Stomach (tissue), 9 donors: ENCODE results near the gene SIGLECL1. TPM values are rescaled to one million over a fixed set of nuclear protein-coding genes. Genes with fewer than 3 reads are reported as not detected.

Experiments
- DNase-seq, 2 donors: peaks; one replicate each; pipeline versions ENCODE4 v3.0.0 to v3.0.0-alpha.2; 2013 to 2019
- H3K27ac ChIP-seq, 5 donors: fragments of 200-600 bp in 4 of 5; sonication (generic) in 4 of 5; one replicate each; pipeline ENCODE4 v1.5.1; 2013 to 2019; ENCODE audit warnings: mild to moderate bottlenecking in 1 of 5, moderate library complexity in 1 of 5
- H3K27me3 ChIP-seq, 3 donors: fragments of 200-600 bp; sonication (generic); one replicate each; pipeline ENCODE4 v1.5.1; 2017 to 2019; ENCODE audit warnings: mixed run types in 1 of 3
- H3K36me3 ChIP-seq, 4 donors: fragments of 200-600 bp; sonication (generic); 1 replicate in 3 of 4; 2 replicates in 1 of 4; pipeline ENCODE4 v1.5.1; 2016 to 2019
- H3K4me1 ChIP-seq, 4 donors: fragments of 200-600 bp; sonication (generic); one replicate each; pipeline ENCODE4 v1.5.1; 2016 to 2019
- H3K4me3 ChIP-seq, 4 donors: fragments of 200-600 bp; sonication (generic) in 3 of 4; one replicate each; pipeline ENCODE4 v1.5.1; 2016 to 2019; ENCODE audit warnings: mild to moderate bottlenecking in 1 of 4
- H3K9me3 ChIP-seq, 4 donors: fragments of 200-600 bp; sonication (generic); one replicate each; pipeline ENCODE4 v1.5.1; 2016 to 2019
- CTCF ChIP-seq, 7 experiments: fragments of 450-650 bp in 4 of 7; fragments of 200-600 bp in 3 of 7; sonication (generic) in 3 of 7; IDR thresholded peaks; one replicate each; pipeline ENCODE4 v1.5.1; 2016 to 2019; ENCODE audit warnings: antibody characterized with exemption in 7 of 7, control low read depth in 2 of 7, mild to moderate bottlenecking in 1 of 7
- EP300 ChIP-seq: sonication (generic); formaldehyde crosslinking; IDR thresholded peaks from one replicate; pipeline ENCODE4 v1.6.1; 2017; ENCODE audit warnings: antibody characterized with exemption
- POLR2A ChIP-seq, 4 donors: fragments of 450-650 bp; IDR thresholded peaks; one replicate each; pipeline ENCODE4 v1.6.1; 2016; ENCODE audit warnings: antibody characterized with exemption in 4 of 4, control low read depth in 2 of 4, mild to moderate bottlenecking in 1 of 4, moderate library complexity in 1 of 4
- POLR2AphosphoS5 ChIP-seq, 3 donors: sonication (generic); formaldehyde crosslinking; IDR thresholded peaks; one replicate each; pipeline ENCODE4 v1.6.1; 2016; ENCODE audit warnings: antibody characterized with exemption in 3 of 3
- WGBS, 5 donors: extraction: QIAGEN DNeasy Blood & Tissue Kit in 3 of 5; methylation state at CpG; one replicate each; pipeline versions ENCODE4 v1.1.5 to v1.1.7; 2013 to 2018; 5-methylcytosine and 5-hydroxymethylcytosine counted together
- intact Hi-C: fragments of 100-400 bp; cut with DNase I; formaldehyde crosslinking; loops from one replicate; pipeline ENCODE4 v1.15.1; 2023; ENCODE audit warnings: low total_unique reads
- polyA plus RNA-seq, 3 donors: library from polyadenylated mRNA; stranded (reverse); fragments of 200-250 nt; gene quantifications; one replicate each; pipeline ENCODE4 v1.2.3, GENCODE V29; 2013
- small RNA-seq, 4 donors: library from RNA; depleted of rRNA; stranded (forward); fragments of <200 nt; gene quantifications; one replicate each; pipeline ENCODE3, GENCODE V24; 2016
- total RNA-seq, 5 donors: library from RNA; depleted of rRNA; stranded (reverse); fragments of >200 nt; gene quantifications; one replicate each; pipeline versions ENCODE4 v1.1.0 to v1.2.3, GENCODE V29; 2014 to 2016
- donor health status: healthy with polysubstance abuse.
- donor health status: Bipolar disorder and iron deficiency.
- donor health status: healthy.

The SIGLECL1 gene
- total and polyA plus RNA-seq, 8 donors = not detected

DNA sequence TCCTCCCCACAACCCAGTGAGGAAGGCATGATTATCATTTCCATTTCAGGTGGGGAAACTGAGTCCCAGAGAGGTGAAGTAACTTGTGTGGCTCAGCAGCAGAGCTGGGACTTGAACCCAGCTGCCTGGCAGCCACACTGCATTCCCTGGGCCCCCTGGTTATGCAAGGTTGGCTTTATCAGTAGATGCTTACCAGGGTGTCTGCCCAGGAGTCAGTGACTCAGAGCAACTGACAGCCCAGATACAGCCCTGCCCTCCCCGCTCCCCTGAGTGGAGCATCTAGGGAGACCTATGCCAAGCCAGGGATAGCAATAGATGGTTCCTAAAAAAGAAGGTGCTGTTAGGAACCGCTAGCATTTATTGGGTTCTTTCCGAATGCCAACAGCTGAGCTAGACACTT is 66.5 kb downstream of the SIGLECL1 start:
- H3K4me3 ChIP-seq = no peak overlapping the region
- no peak for DNase-seq
- WGBS, 5 donors = 81 to 87% (median 82%) methylated on average over 3 of the region's 3 CpGs
- TF ChIP-seq POLR2AphosphoS5 (IDR thresholded peaks at IDR 0.05) (no peak), POLR2A (IDR thresholded peaks at IDR 0.05) (no peak), EP300 (no peak), CTCF (IDR thresholded peaks at IDR 0.05) (no peak)
- H3K9me3 ChIP-seq = peaks cover 0 to 12% (median 3%) of the 10 kb centered on the region in 4 donors
- H3K36me3 ChIP-seq = no peaks in the 10 kb centered on the region
- intact Hi-C loops = no loop called here
- H3K27ac ChIP-seq = no peak overlapping the region
- H3K4me1 ChIP-seq = no peaks in the 10 kb centered on the region
- peaks cover 2 to 70% (median 8%) of the 10 kb centered on the region in 3 donors for H3K27me3 ChIP-seq

DNA sequence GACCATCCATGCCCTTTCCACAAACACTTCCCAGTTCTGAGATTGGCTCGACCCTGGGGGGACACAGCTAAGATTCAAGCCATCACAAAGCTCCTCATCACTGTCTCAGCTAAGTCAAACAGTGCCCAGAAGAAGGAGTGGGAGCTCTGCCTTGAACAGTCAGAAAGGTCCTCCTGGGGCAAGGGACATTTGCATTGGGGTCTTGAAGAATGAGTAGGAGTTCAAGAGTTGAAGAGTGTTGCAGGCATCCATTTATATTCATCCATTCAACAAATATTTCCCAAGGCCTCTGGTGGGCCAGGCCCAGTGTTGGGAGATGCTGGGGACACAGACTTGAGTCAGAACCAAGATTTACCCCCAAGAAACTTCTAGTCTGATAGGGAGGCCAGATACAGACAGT is 67.1 kb downstream of the SIGLECL1 start:
- Histone ChIP-seq H3K36me3 (no peaks in the 10 kb centered on the region), H3K9me3 (peaks cover 0 to 12% (median 3%) of the 10 kb centered on the region in 4 donors), H3K4me1 (no peaks in the 10 kb centered on the region), H3K27ac (no peak overlapping the region), H3K27me3 (peaks cover 0 to 70% (median 2%) of the 10 kb centered on the region in 3 donors), H3K4me3 (no peak overlapping the region)
- 49 to 68% (median 58%) methylated on average over 1 of the region's 1 CpG for WGBS, 5 donors
- intact Hi-C loops = no loop called here
- no peak for DNase-seq
- TF ChIP-seq CTCF (IDR thresholded peaks at IDR 0.05) = no peak
- TF ChIP-seq EP300 = no peak
- TF ChIP-seq POLR2AphosphoS5 (IDR thresholded peaks at IDR 0.05) = no peak
- no peak for TF ChIP-seq POLR2A (IDR thresholded peaks at IDR 0.05)

Small RNAs within 50 kb of the gene (small RNA-seq; reads per million reads assigned to genes)
- gene MIR8074 = 0 reads per million in 4 donors

Other genes with a start within 250 kb of the SIGLECL1 start
- gene KLK8, start 249.5 kb upstream of the SIGLECL1 start, total RNA-seq = not detected
- 100 to 1,000 TPM in 1 of 3 donors, not detected in 2; 116 TPM for gene KLK8, start 249.5 kb upstream of the SIGLECL1 start, polyA plus RNA-seq
- 1 to 10 TPM in 1 of 5 donors, not detected in 4; 1.3 TPM for gene KLK10, start 231.4 kb upstream of the SIGLECL1 start, total RNA-seq
- 10 to 100 TPM in 1 of 3 donors, 1 to 10 TPM in 2; 2.1 to 62.7 (median 3.8) TPM for gene KLK10, start 231.4 kb upstream of the SIGLECL1 start, polyA plus RNA-seq
- gene KLK11, start 224.5 kb upstream of the SIGLECL1 start, total RNA-seq = 100 to 1,000 TPM in 1 of 5 donors, 10 to 100 TPM in 2, 1 to 10 TPM in 1, not detected in 1; 1.8 to 128 (median 26.0) TPM
- 100 to 1,000 TPM in 1 of 3 donors, 10 to 100 TPM in 2; 34.1 to 152 (median 71.8) TPM for gene KLK11, start 224.5 kb upstream of the SIGLECL1 start, polyA plus RNA-seq
- gene KLK12, start 216.1 kb upstream of the SIGLECL1 start, total RNA-seq = not detected
- 10 to 100 TPM in 1 of 3 donors, 1 to 10 TPM in 1, not detected in 1; 2.0 to 26.5 TPM for gene KLK12, start 216.1 kb upstream of the SIGLECL1 start, polyA plus RNA-seq
- 1 to 10 TPM in 1 of 5 donors, not detected in 4; 10.0 TPM for gene KLK13, start 186.0 kb upstream of the SIGLECL1 start, total RNA-seq
- 10 to 100 TPM in 1 of 3 donors, 1 to 10 TPM in 2; 3.2 to 82.1 (median 9.5) TPM for gene KLK13, start 186.0 kb upstream of the SIGLECL1 start, polyA plus RNA-seq
- gene KLK14, start 168.2 kb upstream of the SIGLECL1 start, total RNA-seq = not detected
- gene KLK14, start 168.2 kb upstream of the SIGLECL1 start, polyA plus RNA-seq = under 1 TPM in 2 of 3 donors, not detected in 1; 0.31 to 0.35 TPM
- 10 to 100 TPM in 2 of 5 donors, 1 to 10 TPM in 2, under 1 TPM in 1; 0.58 to 47.3 (median 7.4) TPM for gene CTU1, start 142.7 kb upstream of the SIGLECL1 start, total RNA-seq
- gene CTU1, start 142.7 kb upstream of the SIGLECL1 start, polyA plus RNA-seq = 1 to 10 TPM; 2.4 to 5.3 (median 2.8) TPM
- 10 to 100 TPM in 1 of 5 donors, 1 to 10 TPM in 3, not detected in 1; 1.1 to 13.9 (median 1.9) TPM for gene SIGLEC9, start 126.2 kb upstream of the SIGLECL1 start, total RNA-seq
- 1 to 10 TPM in 1 of 3 donors, under 1 TPM in 2; 0.61 to 3.6 (median 0.80) TPM for gene SIGLEC9, start 126.2 kb upstream of the SIGLECL1 start, polyA plus RNA-seq
- gene SIGLEC7, start 108.8 kb upstream of the SIGLECL1 start, total RNA-seq = 1 to 10 TPM in 1 of 5 donors, under 1 TPM in 1, not detected in 3; 0.18 to 1.3 TPM
- 1 to 10 TPM in 1 of 3 donors, under 1 TPM in 1, not detected in 1; 0.50 to 1.8 TPM for gene SIGLEC7, start 108.8 kb upstream of the SIGLECL1 start, polyA plus RNA-seq
- gene CD33, start 26.0 kb upstream of the SIGLECL1 start, total RNA-seq = 1 to 10 TPM in 2 of 5 donors, not detected in 3; 3.7 to 4.8 TPM
- gene CD33, start 26.0 kb upstream of the SIGLECL1 start, polyA plus RNA-seq = 1 to 10 TPM; 1.7 to 3.0 (median 1.7) TPM
- under 1 TPM in 1 of 5 donors, not detected in 4; 0.18 TPM for gene IGLON5, start 60.6 kb downstream of the SIGLECL1 start, total RNA-seq
- under 1 TPM in 1 of 3 donors, not detected in 2; 0.13 TPM for gene IGLON5, start 60.6 kb downstream of the SIGLECL1 start, polyA plus RNA-seq
- gene VSIG10L, start 91.1 kb downstream of the SIGLECL1 start, total RNA-seq = 1 to 10 TPM in 1 of 5 donors, under 1 TPM in 2, not detected in 2; 0.29 to 2.2 (median 0.37) TPM
- gene VSIG10L, start 91.1 kb downstream of the SIGLECL1 start, polyA plus RNA-seq = 10 to 100 TPM in 1 of 3 donors, 1 to 10 TPM in 1, not detected in 1; 1.1 to 39.6 TPM
- 100 to 1,000 TPM in 1 of 5 donors, 10 to 100 TPM in 3, 1 to 10 TPM in 1; 1.2 to 211 (median 53.4) TPM for gene ETFB, start 115.3 kb downstream of the SIGLECL1 start, total RNA-seq
- 100 to 1,000 TPM; 146 to 177 (median 157) TPM for gene ETFB, start 115.3 kb downstream of the SIGLECL1 start, polyA plus RNA-seq
- not detected for gene CLDND2, start 117.9 kb downstream of the SIGLECL1 start, total RNA-seq
- gene CLDND2, start 117.9 kb downstream of the SIGLECL1 start, polyA plus RNA-seq = 1 to 10 TPM in 2 of 3 donors, under 1 TPM in 1; 0.88 to 4.3 (median 1.3) TPM
- gene NKG7, start 121.6 kb downstream of the SIGLECL1 start, total RNA-seq = 1 to 10 TPM in 1 of 5 donors, not detected in 4; 7.7 TPM
- 1 to 10 TPM; 2.1 to 7.3 (median 3.1) TPM for gene NKG7, start 121.6 kb downstream of the SIGLECL1 start, polyA plus RNA-seq
- gene LIM2, start 136.9 kb downstream of the SIGLECL1 start, total RNA-seq = not detected
- not detected for gene LIM2, start 136.9 kb downstream of the SIGLECL1 start, polyA plus RNA-seq
- not detected for gene C19orf84, start 139.5 kb downstream of the SIGLECL1 start, total RNA-seq
- not detected for gene C19orf84, start 139.5 kb downstream of the SIGLECL1 start, polyA plus RNA-seq
- 10 to 100 TPM in 1 of 5 donors, 1 to 10 TPM in 2, not detected in 2; 1.1 to 21.4 (median 4.6) TPM for gene SIGLEC10, start 166.6 kb downstream of the SIGLECL1 start, total RNA-seq
- gene SIGLEC10, start 166.6 kb downstream of the SIGLECL1 start, polyA plus RNA-seq = 1 to 10 TPM; 1.7 to 3.1 (median 2.3) TPM
- gene SIGLEC8, start 207.4 kb downstream of the SIGLECL1 start, total RNA-seq = 1 to 10 TPM in 2 of 5 donors, not detected in 3; 1.1 to 2.3 TPM
- gene SIGLEC8, start 207.4 kb downstream of the SIGLECL1 start, polyA plus RNA-seq = 1 to 10 TPM in 1 of 3 donors, under 1 TPM in 2; 0.20 to 1.1 (median 0.56) TPM
- gene CEACAM18, start 227.5 kb downstream of the SIGLECL1 start, total RNA-seq = not detected
- not detected for gene CEACAM18, start 227.5 kb downstream of the SIGLECL1 start, polyA plus RNA-seq